Erythroblast (primary cell): ENCODE results near the gene KCNJ15.

Experiments used
- GATA1 ChIP-seq: IDR thresholded peaks from 2 replicates; pipeline ENCODE4 v1.6.1; 2011; ENCODE audit warnings: low read depth, mild to moderate bottlenecking, control low read depth, low read length, moderate library complexity
- POLR2A ChIP-seq: IDR thresholded peaks from 2 replicates; pipeline ENCODE4 v1.6.1; 2011; ENCODE audit warnings: mild to moderate bottlenecking, low read length

DNA sequence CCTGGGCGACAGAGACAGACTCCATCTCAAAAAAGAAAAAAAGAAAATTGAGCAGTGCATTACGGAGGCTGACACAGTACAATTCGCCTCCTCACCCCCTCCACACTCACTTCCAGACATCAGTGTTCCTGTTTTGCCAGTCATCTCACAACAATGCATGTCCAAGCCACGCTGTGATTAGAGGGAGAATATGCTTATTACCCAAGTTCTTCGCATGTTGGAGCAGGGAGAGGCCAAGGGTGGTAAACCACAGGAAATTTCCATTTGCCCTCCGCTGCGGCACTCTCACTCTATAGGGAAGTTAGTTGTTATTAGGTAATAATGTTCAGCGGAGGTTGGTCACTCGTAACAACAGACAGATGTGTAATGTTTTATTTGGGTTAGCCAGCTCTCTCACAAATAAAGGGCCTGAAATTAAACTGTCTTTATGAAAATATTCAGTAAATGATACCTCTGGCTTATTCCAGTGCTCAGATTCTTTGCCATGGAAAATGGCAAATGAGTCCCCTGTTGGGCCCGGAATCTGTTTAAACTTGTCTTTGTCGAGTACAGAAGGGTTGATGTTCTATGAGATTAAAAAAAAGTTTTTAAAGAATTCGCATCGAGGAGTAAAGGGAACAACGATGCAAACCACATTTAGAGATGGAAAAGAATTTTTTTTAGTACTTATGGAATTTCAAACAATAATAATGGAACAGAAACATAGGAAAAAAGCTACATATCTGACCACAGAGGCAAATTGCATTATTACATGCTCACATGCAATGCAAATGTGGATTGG, 33.1 kb downstream of the KCNJ15 start:
- TF ChIP-seq POLR2A (no peak), GATA1 (no peak)
